Stimulated activated naive CD4-positive, alpha-beta T cell treated with Interleukin-2 at 50 U/mL for 16 hours (primary cell): ENCODE data around the gene PRDM16.

Experiments
- DNase-seq: peaks from one replicate; lab custom pipeline; 2025; lab: John Stamatoyannopoulos, UW

PRDM16 gene

DNA sequence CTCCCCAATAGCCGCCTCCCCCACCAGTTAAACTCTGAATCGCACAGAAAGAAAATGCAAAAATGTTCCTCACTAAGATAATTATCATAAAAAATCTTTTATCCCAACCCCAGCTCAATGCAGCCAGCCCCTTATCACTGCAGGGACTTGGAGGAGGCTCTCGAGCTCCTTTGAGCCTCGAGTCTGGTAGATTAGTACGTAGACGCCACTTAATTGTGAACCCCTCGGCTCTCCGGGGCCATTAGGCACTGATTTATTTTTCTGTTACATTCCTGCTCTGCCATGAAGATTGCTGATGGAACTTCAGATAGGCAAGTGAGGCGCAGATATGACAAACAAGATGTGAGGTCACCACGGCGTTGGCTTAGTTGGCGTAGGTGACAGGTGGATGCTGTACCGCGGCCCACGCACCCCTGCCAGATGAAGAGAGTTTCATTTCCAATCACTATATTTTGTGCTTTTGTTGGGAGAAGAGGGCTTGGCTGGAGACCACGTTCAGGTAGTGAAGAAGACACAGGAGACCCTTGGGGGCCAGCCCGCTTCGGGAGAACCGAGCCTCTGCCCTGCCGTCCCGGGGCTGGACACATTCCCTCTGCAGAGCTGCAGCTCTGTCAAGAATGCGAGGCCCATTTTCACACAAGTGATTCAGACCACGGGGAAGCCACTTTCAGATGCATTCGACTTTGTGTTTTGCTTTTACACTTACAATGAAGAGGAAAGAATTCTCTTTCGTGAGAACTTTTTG is 329.6 kb downstream of the PRDM16 start:
- no peak for DNase-seq

DNA sequence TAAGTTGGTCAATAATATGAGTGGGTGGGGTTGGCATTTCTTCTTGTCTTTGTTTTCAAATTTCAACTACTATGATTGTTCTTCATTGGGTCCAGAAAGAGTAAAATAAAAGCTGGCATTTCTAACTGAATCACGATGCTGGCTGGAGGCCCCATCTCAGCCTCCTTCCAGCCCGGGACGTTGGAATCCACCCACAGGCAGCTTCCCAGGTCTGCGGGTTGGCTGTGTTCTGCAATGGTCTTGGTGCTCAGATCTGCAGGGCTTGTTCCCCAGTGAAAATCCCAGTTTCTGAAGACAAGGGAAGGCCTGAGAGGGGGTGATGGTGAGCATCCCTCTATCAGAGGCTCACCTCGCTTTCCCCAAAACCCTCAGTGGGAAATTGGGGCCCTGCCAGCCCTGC is 330.7 kb downstream of the PRDM16 start:
- DNase-seq = no peak

DNA sequence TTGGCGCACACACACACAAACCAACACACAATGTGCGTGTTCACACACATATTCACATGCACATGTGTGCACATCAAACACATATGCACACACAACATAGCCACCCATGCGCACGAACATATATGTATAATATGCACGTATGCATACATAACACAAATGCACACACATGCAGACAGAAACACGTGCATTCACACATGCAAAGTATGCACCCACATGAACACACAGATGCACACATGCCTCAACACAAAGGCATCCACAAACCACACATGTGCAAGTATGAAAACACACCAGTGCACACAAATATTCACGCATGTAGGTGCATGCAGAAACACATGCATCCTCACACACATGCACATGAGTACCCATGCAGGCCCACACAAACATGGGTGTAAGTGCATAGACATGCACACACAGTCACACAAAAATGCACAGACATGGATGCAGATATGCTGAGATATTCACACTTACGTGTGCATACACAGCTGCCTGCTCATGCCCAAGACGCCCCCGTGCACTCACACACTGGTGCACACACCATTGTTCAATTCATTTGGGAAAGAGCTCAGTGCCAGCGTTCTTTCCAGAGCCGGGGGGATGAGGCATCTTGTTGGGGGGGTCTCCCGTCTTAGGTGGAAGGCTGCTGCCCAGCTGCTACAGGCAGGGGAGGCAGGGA is 332.7 kb downstream of the PRDM16 start:
- DNase-seq = no peak

DNA sequence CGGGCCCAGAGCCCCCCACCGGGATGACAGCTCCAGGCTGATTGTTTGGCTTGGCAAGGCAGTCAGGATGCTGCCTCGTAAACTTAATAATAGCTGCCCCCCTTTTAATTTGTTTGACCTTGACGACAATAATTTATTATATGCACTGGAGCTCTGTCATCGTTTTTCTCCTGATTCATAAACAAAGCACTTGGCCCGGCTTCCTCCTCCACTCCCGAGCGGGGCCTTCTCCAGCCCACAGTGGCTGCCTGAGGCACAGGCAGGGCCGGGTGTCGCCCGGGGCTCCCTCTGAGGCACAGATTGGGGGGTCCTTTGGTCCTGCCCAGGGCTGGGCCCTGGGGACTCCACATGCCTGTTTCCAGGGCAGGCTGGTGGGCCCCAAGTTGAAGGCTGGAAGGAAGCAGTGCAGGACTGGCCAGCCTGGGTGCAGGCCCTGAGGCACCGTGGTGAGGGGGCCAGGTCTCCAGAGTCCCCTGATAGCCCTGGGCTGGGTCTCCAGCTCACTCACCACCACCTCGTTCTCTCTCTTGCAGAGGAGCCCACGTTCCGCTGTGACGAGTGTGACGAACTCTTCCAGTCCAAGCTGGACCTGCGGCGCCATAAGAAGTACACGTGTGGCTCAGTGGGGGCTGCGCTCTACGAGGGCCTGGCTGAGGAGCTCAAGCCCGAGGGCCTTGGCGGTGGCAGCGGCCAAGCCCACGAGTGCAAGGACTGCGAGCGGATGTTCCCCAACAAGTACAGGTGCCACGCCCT is 333.4 kb downstream of the PRDM16 start:
- no peak for DNase-seq

DNA sequence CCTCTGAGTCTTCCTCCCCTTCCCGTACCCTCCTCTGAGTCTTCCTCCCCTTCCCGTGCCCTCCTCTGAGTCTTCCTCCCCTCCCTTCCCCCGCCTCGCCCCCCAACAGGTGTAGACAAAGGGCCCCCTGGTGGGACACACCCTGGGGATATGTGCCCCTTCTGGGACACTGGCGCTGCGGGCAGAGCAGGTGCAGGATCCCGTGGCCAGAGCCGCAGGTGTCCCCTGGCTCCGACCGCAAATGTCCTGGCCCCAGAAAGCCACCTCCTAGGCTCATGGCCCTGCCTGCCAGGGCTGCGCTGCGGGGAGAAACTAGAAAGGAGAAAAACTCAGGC is 334.0 kb downstream of the PRDM16 start:
- DNase-seq = no peak

DNA sequence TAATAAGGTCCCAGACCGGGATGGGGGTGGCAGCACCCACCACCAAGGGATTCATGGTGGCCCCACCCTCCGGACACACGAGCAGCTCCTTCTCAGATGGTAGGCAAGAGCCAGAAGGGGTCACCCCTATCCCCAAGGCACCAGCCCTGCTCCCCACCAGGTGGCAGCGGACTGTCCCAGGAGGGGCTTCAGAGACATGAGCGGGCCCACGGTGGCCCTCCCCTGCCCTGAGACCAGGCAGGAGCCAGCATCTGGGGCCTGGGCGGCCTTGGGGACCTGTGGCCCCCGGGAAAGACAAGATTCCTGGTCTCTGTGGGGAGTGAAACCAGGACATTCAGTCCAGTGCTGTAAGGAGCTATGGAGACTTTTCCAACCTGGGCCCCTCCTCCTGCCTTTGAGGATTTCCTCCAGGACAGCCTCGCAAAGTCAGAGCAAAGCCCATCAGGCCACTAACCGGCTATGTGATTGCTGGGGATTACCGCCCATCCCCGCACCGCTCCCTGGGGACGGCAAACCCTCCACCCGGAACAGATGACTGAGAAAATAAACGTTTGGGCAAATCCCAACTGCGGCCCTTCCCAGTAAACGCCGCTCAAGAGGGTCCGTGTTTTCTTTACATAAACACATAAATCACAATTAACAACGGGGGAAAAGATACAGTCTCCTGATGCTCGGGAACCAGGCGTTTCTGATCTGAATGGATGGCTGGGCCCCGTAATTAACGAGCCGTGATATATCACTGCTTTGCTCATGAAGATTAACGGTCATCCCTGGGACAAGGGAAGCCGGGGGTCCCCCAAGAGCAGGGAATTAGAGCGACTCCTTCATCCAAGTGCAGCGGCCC is 334.6 kb downstream of the PRDM16 start:
- DNase-seq = no peak

DNA sequence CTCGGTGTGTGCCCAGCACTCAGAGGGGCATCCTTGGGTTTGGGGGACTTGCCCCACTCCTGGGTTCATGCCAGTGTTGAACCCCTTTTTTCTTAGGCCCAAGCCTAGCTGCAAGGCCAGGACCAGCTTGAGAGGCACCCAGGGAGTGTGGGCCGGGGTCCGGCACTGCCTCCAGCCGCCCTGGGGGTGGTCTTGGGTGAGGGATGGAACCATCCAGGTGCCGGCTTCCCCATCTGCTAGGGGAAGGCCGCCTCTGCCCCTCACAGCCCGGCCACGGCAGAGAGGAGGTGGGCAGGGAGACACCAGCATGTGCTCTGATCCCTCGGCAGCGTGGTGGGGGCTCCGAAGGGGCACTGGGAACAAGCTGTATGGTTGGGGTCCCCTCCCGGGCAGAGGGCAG is 335.3 kb downstream of the PRDM16 start:
- DNase-seq = no peak

DNA sequence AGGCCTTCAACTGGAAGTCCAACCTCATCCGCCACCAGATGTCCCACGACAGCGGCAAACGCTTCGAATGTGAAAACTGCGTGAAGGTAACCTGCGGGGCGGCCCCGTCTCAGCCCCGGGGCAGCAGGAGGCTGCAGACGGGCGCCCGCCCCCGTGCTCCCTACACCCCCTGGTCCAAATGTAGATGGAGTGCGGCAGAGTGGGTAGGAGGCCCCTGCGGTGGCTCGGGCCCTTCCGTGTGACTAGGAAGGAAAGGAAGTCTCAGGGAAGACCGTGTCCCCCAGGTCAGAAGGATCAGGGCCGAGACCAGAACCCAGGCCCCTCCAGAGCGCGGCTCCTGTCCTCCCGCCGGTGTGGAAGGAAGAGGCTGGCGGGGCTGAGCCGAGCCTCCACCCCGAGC is 335.8 kb downstream of the PRDM16 start:
- DNase-seq = no peak

DNA sequence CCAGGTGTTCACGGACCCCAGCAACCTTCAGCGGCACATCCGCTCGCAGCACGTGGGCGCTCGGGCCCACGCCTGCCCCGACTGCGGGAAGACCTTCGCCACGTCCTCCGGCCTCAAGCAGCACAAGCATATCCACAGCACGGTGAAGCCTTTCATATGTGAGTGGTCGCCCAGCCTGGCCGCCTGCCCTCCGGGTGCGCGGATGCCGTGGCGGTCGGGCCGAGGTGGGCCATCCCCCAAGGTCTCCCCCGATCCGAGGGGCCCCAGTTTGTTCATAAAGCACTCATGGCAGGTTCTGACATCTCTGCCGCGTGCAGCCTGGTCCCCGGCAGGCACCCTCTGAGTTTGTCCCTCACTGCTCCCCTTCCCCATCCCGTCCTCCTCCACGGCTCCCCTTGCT is 336.5 kb downstream of the PRDM16 start:
- no peak for DNase-seq

DNA sequence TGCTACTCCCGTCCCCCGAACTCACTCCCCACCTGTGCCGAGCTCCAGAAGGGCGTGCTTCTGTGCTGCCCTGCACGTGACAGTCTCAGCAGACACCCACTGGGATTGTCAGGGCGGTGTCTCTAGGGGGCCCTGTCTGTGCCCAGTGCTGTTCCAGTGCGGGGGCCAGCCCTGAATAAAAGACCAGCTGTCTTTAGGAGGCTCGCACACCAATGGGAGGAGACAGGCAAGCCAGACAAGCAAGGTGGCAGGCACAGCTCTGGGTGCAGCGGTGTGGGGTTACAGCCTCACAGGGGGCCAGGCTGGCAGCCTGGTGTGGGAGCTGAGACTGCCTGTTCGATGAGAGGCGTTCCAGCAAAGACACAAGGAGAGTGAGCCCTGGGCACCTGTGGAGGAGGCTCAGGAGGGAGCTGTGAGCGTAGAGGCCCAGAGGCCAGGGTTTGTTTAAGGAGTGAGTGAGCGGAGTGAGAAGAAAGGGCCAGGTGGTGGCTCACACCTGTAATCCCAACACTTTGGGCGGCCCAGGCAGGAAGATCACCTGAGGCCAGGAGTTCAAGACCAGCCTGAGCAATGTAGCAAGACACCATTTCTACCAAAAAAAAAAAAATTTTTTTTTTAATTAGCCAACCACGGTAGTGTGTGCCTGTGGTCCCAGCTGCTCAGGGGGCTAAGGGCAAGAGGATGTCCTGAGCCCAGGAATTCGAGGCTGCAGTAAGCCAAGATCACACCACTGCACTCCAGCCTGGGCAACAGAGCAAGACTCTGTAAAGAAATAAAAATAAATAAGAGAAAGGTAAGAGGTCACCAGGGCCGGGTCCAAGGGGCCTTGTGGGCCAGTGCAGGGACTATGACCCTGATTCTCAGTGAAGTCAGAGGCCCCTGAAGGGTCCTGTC is 337.2 kb downstream of the PRDM16 start:
- no peak for DNase-seq

DNA sequence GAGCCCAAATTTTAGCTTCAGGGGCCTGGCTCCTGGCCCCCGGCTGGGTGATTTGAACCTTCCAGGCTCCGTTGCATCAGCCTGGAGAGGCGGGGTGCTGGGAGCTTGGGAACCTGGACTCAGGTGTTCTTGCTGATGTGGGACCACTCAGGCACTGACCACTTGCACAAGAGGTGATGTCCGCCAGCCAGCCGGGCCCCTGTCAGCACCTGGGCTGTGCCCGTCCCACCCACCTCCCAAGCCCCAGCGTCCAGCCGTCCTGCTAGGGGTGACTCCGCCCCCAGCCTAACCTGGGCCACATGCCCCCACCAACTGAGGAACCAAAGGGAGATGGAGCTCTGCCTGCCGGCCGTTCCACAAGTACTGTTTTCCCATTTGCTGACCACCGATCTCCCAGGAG is 338.0 kb downstream of the PRDM16 start:
- DNase-seq = no peak

DNA sequence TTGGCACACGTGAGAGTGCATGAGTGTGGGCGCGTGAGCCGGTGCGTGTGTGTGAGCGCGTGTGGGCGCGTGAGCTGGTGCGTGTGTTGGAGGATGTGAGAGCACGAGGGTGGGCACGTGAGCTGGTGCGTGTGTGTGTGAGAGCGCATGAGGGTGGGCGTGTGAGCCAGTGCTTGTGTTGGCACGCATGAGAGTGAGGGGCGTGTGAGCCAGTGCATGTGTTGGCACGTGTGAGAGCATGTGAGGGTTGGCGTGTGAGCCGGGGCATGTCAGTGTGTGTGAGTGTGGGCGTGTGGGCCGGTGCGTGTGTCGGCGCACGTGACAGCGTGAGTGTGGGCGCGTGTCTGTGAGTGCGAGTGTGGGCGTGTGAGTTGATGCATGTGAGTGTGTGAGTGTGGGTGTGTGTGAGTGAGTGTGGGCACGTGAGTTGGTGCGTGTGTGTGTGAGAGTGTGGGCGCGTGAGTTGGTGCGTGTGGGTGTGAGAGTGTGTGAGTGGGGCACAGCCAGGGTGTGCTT is 339.8 kb downstream of the PRDM16 start:
- no peak for DNase-seq

DNA sequence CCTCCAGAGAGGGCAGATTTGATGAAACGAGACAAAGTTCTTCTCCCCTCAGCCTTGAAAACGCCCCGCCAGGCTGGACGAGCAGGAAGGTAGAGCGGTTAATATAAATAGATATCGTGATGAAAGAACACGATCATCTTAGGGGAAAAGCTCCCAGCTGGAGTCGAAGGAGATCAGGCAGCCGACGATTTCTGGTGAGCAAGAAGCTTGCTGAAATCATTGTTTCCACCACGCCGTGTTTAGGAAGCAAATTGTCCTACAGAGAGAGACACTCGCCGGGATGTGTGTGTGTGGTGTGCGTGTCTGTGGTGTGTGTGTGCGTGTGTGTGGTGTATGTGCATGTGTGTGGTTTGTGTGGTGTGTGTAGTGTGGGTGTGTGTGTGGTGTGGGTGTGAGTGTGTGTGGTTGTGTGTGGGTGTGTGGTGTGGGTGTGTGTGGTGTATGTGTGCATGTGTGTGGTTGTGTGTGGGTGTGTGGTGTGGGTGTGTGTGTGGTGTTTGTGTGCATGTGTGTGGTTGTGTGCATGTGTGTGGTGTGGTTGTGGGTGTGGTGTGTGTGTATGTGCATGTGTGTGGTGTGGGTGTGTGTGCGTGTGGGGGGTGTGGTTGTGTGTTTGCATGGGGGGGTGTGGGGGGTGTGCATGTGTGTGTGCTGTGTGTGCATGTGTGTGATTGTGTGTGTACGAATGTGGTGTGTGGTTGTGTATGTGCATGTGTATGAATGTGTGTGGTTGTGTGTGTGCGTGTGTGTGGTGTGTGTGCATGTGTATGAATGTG is 340.6 kb downstream of the PRDM16 start:
- no peak for DNase-seq

DNA sequence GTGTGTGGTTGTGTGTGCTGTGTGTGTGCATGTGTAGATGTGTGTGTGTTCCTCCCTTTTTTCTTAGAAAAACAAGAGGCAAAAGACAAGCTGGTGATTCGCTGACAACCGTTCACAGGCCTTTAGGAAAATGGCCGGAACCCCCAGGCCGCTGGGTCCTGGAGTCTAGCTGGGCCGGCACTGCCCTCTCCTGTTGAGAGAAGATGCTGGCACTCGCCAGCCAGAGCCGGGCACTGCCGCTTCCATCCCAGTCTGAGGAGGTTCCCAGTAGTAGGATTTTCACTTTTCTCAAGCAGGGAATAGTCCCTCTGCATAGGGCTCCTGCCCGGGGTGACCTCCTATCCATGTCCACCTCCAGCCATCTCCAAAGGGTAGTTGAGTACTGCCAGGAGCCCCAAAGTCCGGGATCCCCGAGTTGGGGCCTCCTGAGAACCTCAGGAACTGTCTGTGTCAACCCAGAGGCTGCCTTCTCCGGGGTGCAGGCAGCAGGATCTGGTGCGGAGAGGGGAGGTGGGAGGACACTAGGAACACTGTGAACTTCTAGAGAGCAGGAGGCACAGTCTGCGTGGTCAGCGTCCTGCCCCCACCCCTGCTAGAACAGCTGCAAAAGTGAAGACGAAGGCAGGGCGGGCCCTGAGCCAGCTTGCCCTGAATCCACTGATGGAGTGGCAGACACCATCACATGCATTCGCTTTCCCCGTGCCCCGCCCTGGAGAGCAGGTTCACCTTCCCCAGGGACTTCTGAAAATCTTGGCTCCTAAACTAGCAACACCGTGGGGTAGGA is 341.3 kb downstream of the PRDM16 start:
- DNase-seq = no peak

DNA sequence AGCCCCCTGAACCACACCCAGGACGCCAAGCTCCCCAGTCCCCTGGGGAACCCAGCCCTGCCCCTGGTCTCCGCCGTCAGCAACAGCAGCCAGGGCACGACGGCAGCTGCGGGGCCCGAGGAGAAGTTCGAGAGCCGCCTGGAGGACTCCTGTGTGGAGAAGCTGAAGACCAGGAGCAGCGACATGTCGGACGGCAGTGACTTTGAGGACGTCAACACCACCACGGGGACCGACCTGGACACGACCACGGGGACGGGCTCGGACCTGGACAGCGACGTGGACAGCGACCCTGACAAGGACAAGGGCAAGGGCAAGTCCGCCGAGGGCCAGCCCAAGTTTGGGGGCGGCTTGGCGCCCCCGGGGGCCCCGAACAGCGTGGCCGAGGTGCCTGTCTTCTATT is 342.8 kb downstream of the PRDM16 start:
- DNase-seq = no peak

DNA sequence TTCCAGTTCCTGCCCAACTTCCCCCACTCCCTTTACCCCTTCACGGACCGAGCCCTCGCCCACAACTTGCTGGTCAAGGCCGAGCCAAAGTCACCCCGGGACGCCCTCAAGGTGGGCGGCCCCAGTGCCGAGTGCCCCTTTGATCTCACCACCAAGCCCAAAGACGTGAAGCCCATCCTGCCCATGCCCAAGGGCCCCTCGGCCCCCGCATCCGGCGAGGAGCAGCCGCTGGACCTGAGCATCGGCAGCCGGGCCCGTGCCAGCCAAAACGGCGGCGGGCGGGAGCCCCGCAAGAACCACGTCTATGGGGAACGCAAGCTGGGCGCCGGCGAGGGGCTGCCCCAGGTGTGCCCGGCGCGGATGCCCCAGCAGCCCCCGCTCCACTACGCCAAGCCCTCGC is 343.4 kb downstream of the PRDM16 start:
- no peak for DNase-seq

DNA sequence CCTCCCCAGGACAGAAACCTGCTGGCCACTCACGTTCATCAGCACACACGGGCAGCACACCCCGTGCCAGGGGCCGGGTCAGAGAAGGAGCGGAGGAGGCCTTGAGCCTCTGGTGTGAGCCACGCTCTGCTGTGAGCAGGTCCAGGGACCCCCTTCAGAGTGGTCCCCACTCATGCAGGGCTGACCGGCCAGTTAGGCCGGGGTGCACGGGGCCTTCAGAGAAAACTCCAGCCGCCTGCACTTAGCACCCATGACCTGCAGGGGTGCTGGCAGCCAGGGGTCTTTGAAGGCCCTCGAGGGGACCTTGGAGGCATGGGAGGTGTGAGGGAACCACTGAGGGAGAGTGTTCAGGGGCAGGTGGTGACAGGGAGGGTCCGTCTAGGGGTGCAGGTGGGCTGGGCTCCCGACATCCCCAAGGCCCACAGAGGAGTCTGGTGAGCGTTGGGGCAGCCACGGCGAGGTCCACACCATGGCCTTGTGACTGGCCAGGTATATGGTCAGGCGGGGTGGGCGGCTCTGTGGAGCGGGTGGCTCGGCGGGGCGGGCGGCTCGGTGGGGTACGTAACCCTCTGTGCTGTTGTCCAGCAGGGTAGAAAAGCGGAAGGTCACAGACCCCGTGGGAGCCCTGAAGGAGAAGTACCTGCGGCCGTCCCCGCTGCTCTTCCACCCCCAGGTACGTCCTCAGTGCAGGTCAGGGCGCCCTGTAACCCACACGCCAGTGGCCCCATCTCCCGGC is 345.1 kb downstream of the PRDM16 start:
- no peak for DNase-seq

DNA sequence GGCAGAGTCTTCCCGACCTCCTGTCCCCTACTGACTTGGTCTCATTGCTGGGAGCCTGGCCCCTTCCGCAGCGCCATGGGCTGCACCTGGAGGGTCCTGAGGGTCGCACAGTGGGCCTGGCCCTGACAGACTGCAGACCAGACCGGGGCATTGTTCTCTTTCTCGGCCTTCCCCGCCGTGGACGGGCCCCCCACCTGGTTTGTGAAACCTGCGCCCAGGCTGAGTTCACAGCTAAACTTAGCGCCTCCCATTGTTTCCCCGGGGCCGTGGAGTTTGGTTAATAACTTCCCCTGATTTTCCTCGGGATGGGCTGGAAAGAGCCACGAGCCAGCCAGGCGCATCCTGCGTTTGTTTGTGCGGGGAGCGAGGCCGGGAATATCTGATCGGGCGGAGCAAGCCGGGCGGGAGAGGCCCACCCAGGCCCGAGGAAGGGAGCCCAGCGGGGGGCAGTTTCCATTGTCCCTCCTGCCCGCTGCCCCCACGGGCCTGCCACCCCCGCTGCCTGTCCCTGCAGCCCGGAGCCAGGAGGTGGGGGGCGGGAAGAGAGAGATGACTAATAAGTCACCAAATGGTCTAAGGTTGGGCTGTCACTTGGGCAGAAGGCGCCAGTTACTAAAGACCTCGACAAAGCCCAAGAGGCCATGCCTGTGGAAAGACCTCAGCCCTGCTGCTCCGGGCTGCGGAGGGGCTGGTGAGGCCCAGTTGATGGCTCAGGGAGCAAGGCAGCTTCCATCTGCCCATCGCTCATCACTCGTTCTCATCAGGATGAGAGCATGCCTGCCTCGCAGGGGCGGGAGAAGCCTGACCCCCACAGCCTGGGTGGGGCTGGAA is 346.5 kb downstream of the PRDM16 start:
- DNase-seq = no peak
